CD14-positive monocyte (primary cell): Measurements from ENCODE around the gene MYO16. TPM values are rescaled to one million over a fixed set of nuclear protein-coding genes. Genes with fewer than 3 reads are reported as not detected.

ENCODE experiments used
- DNase-seq, 3 donors: peaks; one replicate each; pipeline ENCODE4 v3.0.0-alpha.2; 2011 to 2022
- H2AFZ ChIP-seq: 2 replicates; pipeline ENCODE4 v1.6.0; 2012; ENCODE audit warnings: mild to moderate bottlenecking, low read depth, low read length, inconsistent platforms; ENCODE audit not compliant: insufficient read depth, poor library complexity, severe bottlenecking
- H3K27ac ChIP-seq, 2 donors: 1 replicate in 1 of 2; 2 replicates in 1 of 2; pipeline ENCODE4 v1.5.1; 2012 to 2013; ENCODE audit warnings: low read length in 2 of 2, control low read depth in 1 of 2, inconsistent platforms in 1 of 2, low read depth in 1 of 2, mild to moderate bottlenecking in 1 of 2
- H3K27me3 ChIP-seq, 2 donors: one replicate each; pipeline versions ENCODE4 v1.6.0 to v1.6.1; 2011 to 2013; ENCODE audit warnings: low read length in 2 of 2; ENCODE audit not compliant: control insufficient read depth in 2 of 2, insufficient read depth in 2 of 2
- H3K36me3 ChIP-seq, 2 donors: replicated peaks in 1 of 2; 1 replicate in 1 of 2; 2 replicates in 1 of 2; pipeline versions ENCODE4 v1.5.1 to v1.6.1; 2012 to 2013; ENCODE audit warnings: low read length in 2 of 2, control low read depth in 1 of 2, inconsistent platforms in 1 of 2, mild to moderate bottlenecking in 1 of 2; ENCODE audit not compliant: insufficient read depth in 2 of 2, control insufficient read depth in 1 of 2
- H3K4me1 ChIP-seq, 2 donors: 1 replicate in 1 of 2; 2 replicates in 1 of 2; pipeline versions ENCODE4 v1.5.1 to v1.6.1; 2012 to 2013; ENCODE audit warnings: low read length in 2 of 2, control low read depth in 1 of 2, inconsistent platforms in 1 of 2, mild to moderate bottlenecking in 1 of 2, moderate library complexity in 1 of 2; ENCODE audit not compliant: insufficient read depth in 2 of 2, control insufficient read depth in 1 of 2
- H3K4me2 ChIP-seq: replicated peaks from 2 replicates; pipeline ENCODE3; 2012; ENCODE audit warnings: low read length, moderate library complexity, mild to moderate bottlenecking; ENCODE audit not compliant: poor library complexity, severe bottlenecking; ENCODE audit errors: extremely low read depth
- H3K4me3 ChIP-seq, 3 experiments: fragments of 200-600 bp in 1 of 3; sonication (generic) in 1 of 3; replicated peaks in 1 of 3; 1 replicate in 2 of 3; 2 replicates in 1 of 3; pipeline ENCODE4 v1.5.1; 2011 to 2013; ENCODE audit warnings: low read length in 3 of 3, mild to moderate bottlenecking in 3 of 3, control low read depth in 2 of 3, low read depth in 2 of 3, inconsistent platforms in 1 of 3, moderate library complexity in 1 of 3
- H3K79me2 ChIP-seq: 2 replicates; pipeline ENCODE4 v1.6.0; 2012; ENCODE audit warnings: mild to moderate bottlenecking, control low read depth, inconsistent platforms, low read length, moderate library complexity; ENCODE audit not compliant: insufficient read depth
- H3K9ac ChIP-seq: 2 replicates; pipeline ENCODE4 v1.6.0; 2017; ENCODE audit warnings: low read length, mild to moderate bottlenecking; ENCODE audit not compliant: insufficient read depth, poor library complexity, severe bottlenecking
- H3K9me3 ChIP-seq, 2 donors: replicated peaks in 1 of 2; 1 replicate in 1 of 2; 2 replicates in 1 of 2; pipeline versions ENCODE4 v1.5.1 to v1.6.1; 2012 to 2013; ENCODE audit warnings: low read length in 2 of 2, control low read depth in 1 of 2; ENCODE audit not compliant: control insufficient read depth in 1 of 2, insufficient read depth in 1 of 2
- H4K20me1 ChIP-seq: 2 replicates; pipeline ENCODE4 v1.6.0; 2012; ENCODE audit warnings: mild to moderate bottlenecking, low read length, control low read depth, moderate library complexity; ENCODE audit not compliant: insufficient read depth
- H3K27ac Mint-ChIP-seq, 7 donors: one replicate each; pipeline ENCODE4 v1.8.0; 2020; ENCODE audit warnings: mild to moderate bottlenecking in 7 of 7, mixed read lengths in 7 of 7, moderate library complexity in 6 of 7, inconsistent platforms in 2 of 7
- H3K27me3 Mint-ChIP-seq, 3 donors: one replicate each; pipeline ENCODE4 v1.8.0; 2021 to 2022; ENCODE audit warnings: low read depth in 3 of 3, mild to moderate bottlenecking in 3 of 3, mixed read lengths in 3 of 3, moderate library complexity in 3 of 3, inconsistent platforms in 1 of 3
- H3K36me3 Mint-ChIP-seq, 2 donors: one replicate each; pipeline ENCODE4 v1.8.0; 2020; ENCODE audit warnings: mixed read lengths in 2 of 2, inconsistent platforms in 1 of 2, mild to moderate bottlenecking in 1 of 2
- H3K4me1 Mint-ChIP-seq: one replicate; pipeline ENCODE4 v1.8.0; 2020; ENCODE audit warnings: mild to moderate bottlenecking, mixed read lengths
- H3K4me3 Mint-ChIP-seq, 2 donors: one replicate each; pipeline ENCODE4 v1.8.0; 2020; ENCODE audit warnings: mild to moderate bottlenecking in 2 of 2, mixed read lengths in 2 of 2, moderate library complexity in 1 of 2
- H3K9me3 Mint-ChIP-seq, 7 donors: one replicate each; pipeline ENCODE4 v1.8.0; 2020 to 2022; ENCODE audit warnings: mixed read lengths in 7 of 7, mild to moderate bottlenecking in 6 of 7, moderate library complexity in 6 of 7, inconsistent platforms in 2 of 7
- WGBS: methylation state at CpG from one replicate; pipeline ENCODE4 v1.1.5; 2013; ENCODE audit warnings: missing lambda C conversion rate; ENCODE audit not compliant: insufficient coverage; 5-methylcytosine and 5-hydroxymethylcytosine counted together
- intact Hi-C, 2 donors: fragments of 100-400 bp; cut with micrococcal nuclease; formaldehyde crosslinking; loops; one replicate each; pipeline versions ENCODE4 v1.15.0 to v1.15.1; 2023
- polyA plus RNA-seq, 3 donors: library from polyadenylated mRNA; depleted of rRNA in 1 of 3; unstranded in 2 of 3; stranded (reverse) in 1 of 3; fragments of 300-500 nt in 2 of 3; fragments of >200 nt in 1 of 3; fragmentation: Illumina TruSeq in 2 of 3; gene quantifications; 1 replicate in 2 of 3; 2 replicates in 1 of 3; pipeline ENCODE4 v1.2.3, GENCODE V29; 2012 to 2021
- TF ChIP-seq, protein P1 (sequence below): fragments of 200-600 bp; IDR thresholded peaks from one replicate; pipeline ENCODE4 v1.8.0; 2022; ENCODE audit warnings: antibody characterized with exemption, mild to moderate bottlenecking

Gene MYO16
- polyA plus RNA-seq, 3 donors: not detected

GRCh38 chr13:108807841-108808240 is 178.4 kb downstream of the MYO16 start:
- H3K4me3 ChIP-seq: no peak overlapping the region
- no peak overlapping the region for H3K9ac ChIP-seq
- H3K9me3 Mint-ChIP-seq: peaks cover 0 to 3% (median 2%) of the 10 kb centered on the region in 7 donors
- H3K4me3 Mint-ChIP-seq: no peak overlapping the region
- no peak overlapping the region for H3K4me2 ChIP-seq
- DNase-seq: no peak
- no peaks in the 10 kb centered on the region for H3K4me1 Mint-ChIP-seq
- H3K4me1 ChIP-seq: no peaks in the 10 kb centered on the region
- no peak overlapping the region for H3K27ac ChIP-seq
- H2AFZ ChIP-seq: no peak overlapping the region
- no peaks in the 10 kb centered on the region for H3K9me3 ChIP-seq
- TF ChIP-seq, protein P1, sequence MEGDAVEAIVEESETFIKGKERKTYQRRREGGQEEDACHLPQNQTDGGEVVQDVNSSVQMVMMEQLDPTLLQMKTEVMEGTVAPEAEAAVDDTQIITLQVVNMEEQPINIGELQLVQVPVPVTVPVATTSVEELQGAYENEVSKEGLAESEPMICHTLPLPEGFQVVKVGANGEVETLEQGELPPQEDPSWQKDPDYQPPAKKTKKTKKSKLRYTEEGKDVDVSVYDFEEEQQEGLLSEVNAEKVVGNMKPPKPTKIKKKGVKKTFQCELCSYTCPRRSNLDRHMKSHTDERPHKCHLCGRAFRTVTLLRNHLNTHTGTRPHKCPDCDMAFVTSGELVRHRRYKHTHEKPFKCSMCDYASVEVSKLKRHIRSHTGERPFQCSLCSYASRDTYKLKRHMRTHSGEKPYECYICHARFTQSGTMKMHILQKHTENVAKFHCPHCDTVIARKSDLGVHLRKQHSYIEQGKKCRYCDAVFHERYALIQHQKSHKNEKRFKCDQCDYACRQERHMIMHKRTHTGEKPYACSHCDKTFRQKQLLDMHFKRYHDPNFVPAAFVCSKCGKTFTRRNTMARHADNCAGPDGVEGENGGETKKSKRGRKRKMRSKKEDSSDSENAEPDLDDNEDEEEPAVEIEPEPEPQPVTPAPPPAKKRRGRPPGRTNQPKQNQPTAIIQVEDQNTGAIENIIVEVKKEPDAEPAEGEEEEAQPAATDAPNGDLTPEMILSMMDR: no peak
- no peaks in the 10 kb centered on the region for H3K79me2 ChIP-seq
- no peaks in the 10 kb centered on the region for H4K20me1 ChIP-seq
- H3K36me3 Mint-ChIP-seq: no peaks in the 10 kb centered on the region
- H3K27me3 Mint-ChIP-seq: no peaks in the 10 kb centered on the region
- intact Hi-C loops: no loop called here
- no peaks in the 10 kb centered on the region for H3K36me3 ChIP-seq
- no peaks in the 10 kb centered on the region for H3K27me3 ChIP-seq
- no peak overlapping the region for H3K27ac Mint-ChIP-seq

DNA sequence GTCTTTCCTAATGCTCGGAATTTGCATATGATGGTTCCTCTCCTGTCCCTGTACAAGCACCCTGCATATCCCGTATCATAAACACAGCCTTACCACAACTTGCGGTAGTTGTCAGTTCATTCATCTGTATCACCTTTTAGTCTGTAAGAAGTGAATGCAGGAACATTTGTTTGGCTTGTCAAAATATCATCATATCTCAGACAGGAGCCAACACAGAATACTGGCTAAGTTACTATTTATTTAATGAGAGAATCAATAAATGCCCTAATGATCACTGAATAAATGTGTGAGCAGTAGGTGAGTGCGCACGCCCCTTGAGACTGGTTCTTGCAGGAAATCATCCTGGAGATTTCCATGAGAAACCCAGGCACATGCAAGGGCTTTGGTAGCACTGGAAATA is 182.8 kb downstream of the MYO16 start:
- 100% methylated on average over 2 of the region's 5 CpGs for WGBS
- Histone ChIP-seq H3K36me3 (no peaks in the 10 kb centered on the region), H3K4me2 (no peak overlapping the region), H3K9me3 (no peaks in the 10 kb centered on the region), H3K27me3 (no peaks in the 10 kb centered on the region), H3K4me1 (no peaks in the 10 kb centered on the region), H3K27ac (no peak overlapping the region), H3K9ac (no peak overlapping the region), H3K79me2 (no peaks in the 10 kb centered on the region), H3K4me3 (no peak overlapping the region), H4K20me1 (no peaks in the 10 kb centered on the region), H2AFZ (no peak overlapping the region)
- TF ChIP-seq, protein P1: no peak
- Mint-ChIP-seq H3K27me3 (peaks cover 0 to 3% (median 0%) of the 10 kb centered on the region in 3 donors), H3K4me1 (no peaks in the 10 kb centered on the region), H3K4me3 (no peak overlapping the region), H3K36me3 (no peaks in the 10 kb centered on the region), H3K27ac (no peak overlapping the region), H3K9me3 (peaks cover 0 to 3% (median 0%) of the 10 kb centered on the region in 7 donors)
- no peak for DNase-seq
- intact Hi-C loops: no loop called here
